AG04450 (cell line): Measurements from ENCODE around the gene RASSF5. TPM values are rescaled to one million over a fixed set of nuclear protein-coding genes. Genes with fewer than 3 reads are reported as not detected.
A peak's percentile ranks its signal among the peaks of the same experiment; 100 is the strongest.
"Not testable (repeated sequence)": the region's sequence is repeated elsewhere in the genome, so short reads cannot be mapped to it uniquely, and the experiment has no call there.

ENCODE experiments used
- CTCF ChIA-PET: fragments of 300-600, 350-600 bp; formaldehyde crosslinking; extraction: SDS; loops from one replicate; lab custom pipeline; 2022; ENCODE audit warnings: antibody characterized with exemption, inconsistent platforms; lab: Charles Lee
- POLR2A ChIA-PET: fragments of 350-600 bp; formaldehyde crosslinking; extraction: SDS; loops from one replicate; lab custom pipeline; 2021; ENCODE audit warnings: antibody characterized with exemption, inconsistent platforms; lab: Yijun Ruan, JAX
- DNase-seq: peaks from one replicate; pipeline ENCODE4 v3.0.0-alpha.2; 2011; ENCODE audit warnings: low read depth, low spot score
- H3K27ac ChIP-seq: one replicate; pipeline ENCODE4 v1.5.1; 2012; ENCODE audit warnings: low read depth, low read length, control low read depth
- H3K27me3 ChIP-seq: one replicate; pipeline ENCODE4 v1.6.0; 2012; ENCODE audit warnings: low read length; ENCODE audit not compliant: control insufficient read depth, insufficient read depth
- H3K4me3 ChIP-seq: 2 replicates; pipeline ENCODE4 v1.5.1; 2011; ENCODE audit warnings: mild to moderate bottlenecking, low read depth, low read length, control low read depth
- H3K9me3 ChIP-seq: 2 replicates; pipeline ENCODE4 v1.5.1; 2012; ENCODE audit warnings: low read length; ENCODE audit not compliant: control insufficient read depth, insufficient read depth
- polyA plus RNA-seq: library from polyadenylated mRNA; depleted of rRNA; stranded (reverse); fragments of >200 nt; gene quantifications from 2 replicates; pipeline ENCODE4 v1.2.3, GENCODE V29; 2011
- TF ChIP-seq, protein P1 (sequence below): IDR thresholded peaks from 2 replicates; pipeline ENCODE4 v1.5.1; 2011; ENCODE audit warnings: low read depth, low read length, control low read depth, inconsistent platforms

RASSF5 gene
- polyA plus RNA-seq, 1 experiment = 2.3 TPM

GRCh38 chr1:206479183-206480125 is 27.9 kb upstream of the RASSF5 start:
- POLR2A ChIA-PET = interaction anchor here (0.9 to 1.7 kb wide), 2 partner anchors 9 to 110 kb away, joined by 3 to 7 read pairs; partner anchors contain the start of gene IKBKE

DNA sequence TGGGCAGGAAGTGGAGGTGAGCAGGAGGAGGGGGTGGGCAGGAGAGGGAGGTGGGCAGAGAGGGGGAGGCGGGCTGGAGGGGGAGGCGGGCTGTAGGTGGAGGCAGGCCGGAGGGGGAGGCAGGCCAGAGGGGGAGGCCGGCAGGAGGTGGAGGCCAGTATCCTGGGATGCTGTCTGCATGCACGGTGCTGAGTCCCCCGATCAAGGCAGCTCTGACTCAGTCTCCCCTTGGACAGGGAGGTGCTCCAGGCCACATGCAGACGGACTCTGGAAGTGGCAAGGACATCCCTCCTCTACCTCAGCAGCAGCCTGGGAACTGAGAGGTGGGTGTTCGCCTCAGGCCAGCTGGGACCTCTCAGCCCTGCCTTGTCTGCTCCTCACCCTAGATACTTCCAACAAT is 27.1 kb upstream of the RASSF5 start:
- ChIA-PET POLR2A (no interaction called here), CTCF (interaction anchor here (0.6 to 2.9 kb wide), 23 partner anchors 10 to 545 kb away, joined by 3 to 30 read pairs (median 7); partner anchors contain the start of genes EIF2D and IKBKE)
- H3K4me3 ChIP-seq = no peak overlapping the region
- TF ChIP-seq, protein P1, sequence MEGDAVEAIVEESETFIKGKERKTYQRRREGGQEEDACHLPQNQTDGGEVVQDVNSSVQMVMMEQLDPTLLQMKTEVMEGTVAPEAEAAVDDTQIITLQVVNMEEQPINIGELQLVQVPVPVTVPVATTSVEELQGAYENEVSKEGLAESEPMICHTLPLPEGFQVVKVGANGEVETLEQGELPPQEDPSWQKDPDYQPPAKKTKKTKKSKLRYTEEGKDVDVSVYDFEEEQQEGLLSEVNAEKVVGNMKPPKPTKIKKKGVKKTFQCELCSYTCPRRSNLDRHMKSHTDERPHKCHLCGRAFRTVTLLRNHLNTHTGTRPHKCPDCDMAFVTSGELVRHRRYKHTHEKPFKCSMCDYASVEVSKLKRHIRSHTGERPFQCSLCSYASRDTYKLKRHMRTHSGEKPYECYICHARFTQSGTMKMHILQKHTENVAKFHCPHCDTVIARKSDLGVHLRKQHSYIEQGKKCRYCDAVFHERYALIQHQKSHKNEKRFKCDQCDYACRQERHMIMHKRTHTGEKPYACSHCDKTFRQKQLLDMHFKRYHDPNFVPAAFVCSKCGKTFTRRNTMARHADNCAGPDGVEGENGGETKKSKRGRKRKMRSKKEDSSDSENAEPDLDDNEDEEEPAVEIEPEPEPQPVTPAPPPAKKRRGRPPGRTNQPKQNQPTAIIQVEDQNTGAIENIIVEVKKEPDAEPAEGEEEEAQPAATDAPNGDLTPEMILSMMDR = no peak
- H3K9me3 ChIP-seq = no peaks in the 10 kb centered on the region; the same call in 1 of the 2 replicates
- no peaks in the 10 kb centered on the region for H3K27me3 ChIP-seq
- no peak for DNase-seq
- peak overlapping the region; percentile 83 for H3K27ac ChIP-seq

More at GRCh38 chr1:206479183-206480125, 27.9 kb upstream of the RASSF5 start:
- TF ChIP-seq, protein P1 = peak; percentile 83
- CTCF ChIA-PET = interaction anchor here (0.6 to 2.9 kb wide), 38 partner anchors 9 to 546 kb away, joined by 3 to 30 read pairs (median 5); partner anchors contain the start of genes DYRK3, EIF2D and IKBKE
- Histone ChIP-seq H3K4me3 (no peak overlapping the region), H3K9me3 (no peaks in the 10 kb centered on the region; the same call in 1 of the 2 replicates), H3K27me3 (no peaks in the 10 kb centered on the region), H3K27ac (no peak overlapping the region)
- peak; percentile 59 for DNase-seq

DNA sequence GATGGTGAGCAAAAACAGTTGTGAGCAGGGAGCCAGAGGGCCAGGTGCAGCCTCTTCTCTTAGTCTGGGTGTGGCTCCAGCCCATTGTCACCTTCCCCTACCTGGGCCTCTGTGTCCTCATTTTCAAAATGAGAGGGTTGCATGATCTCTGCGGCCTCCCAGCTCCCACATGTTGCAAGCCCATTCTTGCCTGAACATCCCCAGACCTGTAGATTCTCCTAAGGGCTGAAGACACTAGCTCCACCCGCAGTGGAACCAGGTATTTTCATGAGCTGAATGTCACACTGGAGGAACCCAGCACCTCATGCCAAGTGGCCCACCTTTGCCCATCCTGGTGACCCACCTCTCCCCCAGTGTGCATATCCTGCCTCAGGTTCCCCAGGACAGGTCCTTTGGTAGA is 24.7 kb upstream of the RASSF5 start:
- no peak for DNase-seq
- ChIA-PET CTCF (interaction anchor here (1.1 to 2.1 kb wide), 2 partner anchors 8 to 100 kb away, joined by 3 to 15 read pairs; no protein-coding TSS in a partner anchor), POLR2A (no interaction called here)
- TF ChIP-seq, protein P1 = no peak
- no peaks in the 10 kb centered on the region for H3K27me3 ChIP-seq
- no peak overlapping the region for H3K4me3 ChIP-seq
- H3K9me3 ChIP-seq = no peaks in the 10 kb centered on the region; the same call in 1 of the 2 replicates
- H3K27ac ChIP-seq = no peak overlapping the region

- POLR2A ChIA-PET, H3K27me3 ChIP-seq, H3K4me3 ChIP-seq, H3K27ac ChIP-seq, DNase-seq, H3K9me3 ChIP-seq: not testable (repeated sequence)
- CTCF ChIA-PET = interaction anchor here (1.0 to 1.5 kb wide), 3 partner anchors 99 to 180 kb away, joined by 3 to 4 read pairs (median 4); no protein-coding TSS in a partner anchor
Observed at GRCh38 chr1:206483864-206484263, 23.5 kb upstream of the RASSF5 start.

- H3K9me3 ChIP-seq = no peaks in the 10 kb centered on the region; the same call in 1 of the 2 replicates
- TF ChIP-seq, protein P1 = no peak
- ChIA-PET CTCF (interaction anchor here (1.1 to 1.5 kb wide), 2 partner anchors 127 to 179 kb away, joined by 3 to 4 read pairs; partner anchors contain the start of gene EIF2D), POLR2A (no interaction called here)
- no peak for DNase-seq
- no peak overlapping the region for H3K27ac ChIP-seq
- H3K27me3 ChIP-seq = no peaks in the 10 kb centered on the region
- H3K4me3 ChIP-seq = no peak overlapping the region
Observed at GRCh38 chr1:206484901-206485300, 22.4 kb upstream of the RASSF5 start.
